K562 (cell line): ENCODE results near the gene CCDC27. TPM values are rescaled to one million over a fixed set of nuclear protein-coding genes. Genes with fewer than 3 reads are reported as not detected.
A peak's percentile ranks its signal among the peaks of the same experiment; 100 is the strongest.

Experiments
- ATF1 ChIP-seq, 2 experiments: fragments of 450-650 bp in 1 of 2; IDR thresholded peaks; 2 replicates each; pipeline ENCODE4 v1.6.1; 2016; ENCODE audit warnings: missing compliant biosample characterization in 1 of 2, missing genetic modification characterization in 1 of 2
- CCAR2 ChIP-seq: fragments of 200-400 bp; formaldehyde crosslinking; IDR thresholded peaks from 2 replicates; pipeline ENCODE4 v1.6.1; 2017; ENCODE audit warnings: mild to moderate bottlenecking, low read depth, low read length
- DDX20 ChIP-seq: fragments of 450-650 bp; IDR thresholded peaks from 2 replicates; pipeline ENCODE4 v1.6.1; 2016; ENCODE audit warnings: missing genetic modification characterization, low read depth, mild to moderate bottlenecking, missing compliant biosample characterization, moderate library complexity
- GATAD2A ChIP-seq: fragments of 450-650 bp; IDR thresholded peaks from 2 replicates; pipeline ENCODE4 v1.6.1; 2017
- HMGXB4 ChIP-seq: sonication (generic); formaldehyde crosslinking; IDR thresholded peaks from 2 replicates; pipeline ENCODE4 v1.8.1; 2023; ENCODE audit warnings: mild to moderate bottlenecking, missing genetic modification reagents
- JUND ChIP-seq, 2 experiments: IDR thresholded peaks; 2 replicates in 1 of 2; 3 replicates in 1 of 2; pipeline ENCODE4 v1.6.1; 2011; ENCODE audit warnings: borderline replicate concordance in 2 of 2, low read depth in 2 of 2, low read length in 2 of 2, improper control_type of control experiment in 1 of 2, missing biosample characterization in 1 of 2, missing genetic modification characterization in 1 of 2, missing genetic modification reagents in 1 of 2
- NCOR1 ChIP-seq: fragments of 450-650 bp; IDR thresholded peaks from 2 replicates; pipeline ENCODE4 v1.6.1; 2016; ENCODE audit warnings: mild to moderate bottlenecking, moderate library complexity
- NRF1 ChIP-seq, 2 experiments: fragments of 450-650 bp; IDR thresholded peaks in 1 of 2; conservative IDR thresholded peaks in 1 of 2; 2 replicates each; pipeline ENCODE4 v1.6.1; 2014; ENCODE audit warnings: mild to moderate bottlenecking in 2 of 2
- RCOR1 ChIP-seq, 2 experiments: IDR thresholded peaks; 2 replicates each; pipeline ENCODE4 v1.6.1; 2012; ENCODE audit warnings: low read depth in 2 of 2, low read length in 2 of 2, borderline replicate concordance in 1 of 2, improper control_type of control experiment in 1 of 2
- SRSF9 ChIP-seq: fragments of 200-400 bp; formaldehyde crosslinking; IDR thresholded peaks from 2 replicates; pipeline ENCODE4 v1.6.1; 2017; ENCODE audit warnings: low read depth, low read length, borderline replicate concordance
- ZNF165 ChIP-seq: fragments of 250-450 bp; sonication (Bioruptor Pico); IDR thresholded peaks from 2 replicates; pipeline ENCODE4 v1.4.0; 2020; ENCODE audit warnings: borderline replicate concordance
- ZNF232 ChIP-seq: sonication (generic); formaldehyde crosslinking; IDR thresholded peaks from 2 replicates; pipeline ENCODE4 v1.8.0; 2022; ENCODE audit warnings: mild to moderate bottlenecking, missing genetic modification reagents
- ZNF311 ChIP-seq: fragments of 250-450 bp; sonication (Bioruptor Pico); IDR thresholded peaks from 2 replicates; pipeline ENCODE4 v1.4.0; 2020; ENCODE audit warnings: mild to moderate bottlenecking, moderate library complexity
- ZNF354B ChIP-seq: fragments of 250-450 bp; sonication (Bioruptor Pico); IDR thresholded peaks from 2 replicates; pipeline ENCODE4 v1.4.0; 2020
- ZNF436 ChIP-seq: fragments of 250-450, 450-650 bp; sonication (Bioruptor Pico); formaldehyde crosslinking; IDR thresholded peaks from 2 replicates; pipeline ENCODE4 v1.7.0; 2020; ENCODE audit warnings: mild to moderate bottlenecking
- ZNF696 ChIP-seq: fragments of 250-450 bp; sonication (Bioruptor Pico); conservative IDR thresholded peaks from 2 replicates; pipeline ENCODE4 v1.4.0; 2020; ENCODE audit warnings: mild to moderate bottlenecking, moderate library complexity
- polyA plus RNA-seq, 8 experiments: library from polyadenylated mRNA; depleted of rRNA in 4 of 8; stranded (reverse) in 5 of 8; unstranded in 3 of 8; fragments of >200 nt; fragmentation: Nextera tagmentation in 2 of 8; fragmentation: Illumina TruSeq in 1 of 8; extraction: Ambion mirVana in 2 of 8; extraction: Trizol in 1 of 8; gene quantifications; 2 replicates each; pipeline versions ENCODE4 v1.2.1 to v1.2.3, GENCODE V29; 2011 to 2014; ENCODE audit warnings: inconsistent platforms in 1 of 8, missing spikeins in 1 of 8
- total RNA-seq, 7 experiments: library from RNA; depleted of rRNA in 6 of 7; stranded (reverse); fragments of >200 nt in 6 of 7; fragmentation: Illumina TruSeq in 2 of 7; extraction: Trizol in 2 of 7; gene quantifications; 2 replicates each; pipeline versions ENCODE4 v1.2.1 to v1.2.3, GENCODE V29; 2011 to 2021; ENCODE audit warnings: low replicate concordance in 1 of 7
- TF ChIP-seq, protein P1 (sequence below): sonication (generic); formaldehyde crosslinking; IDR thresholded peaks from 2 replicates; pipeline ENCODE4 v1.9.0; 2022; ENCODE audit warnings: mild to moderate bottlenecking, missing genetic modification reagents
- TF ChIP-seq, protein P2 (sequence below), 2 experiments: IDR thresholded peaks; 2 replicates each; pipeline ENCODE4 v1.6.1; 2011; ENCODE audit warnings: borderline replicate concordance in 1 of 2, control low read depth in 1 of 2, low read depth in 1 of 2, low read length in 1 of 2, mild to moderate bottlenecking in 1 of 2, mixed read lengths in 1 of 2, moderate library complexity in 1 of 2; ENCODE audit not compliant: insufficient read depth in 1 of 2, insufficient read length in 1 of 2, poor library complexity in 1 of 2, severe bottlenecking in 1 of 2; ENCODE audit errors: extremely low read depth in 1 of 2
- TF ChIP-seq, protein P3 (sequence below), 3 experiments: fragments of 200-800 bp in 1 of 3; fragments of 250-450 bp in 1 of 3; fragments of 450-650 bp in 1 of 3; sonication (Bioruptor Pico) in 1 of 3; sonication (Bioruptor generic) in 1 of 3; formaldehyde crosslinking in 1 of 3; IDR thresholded peaks; 2 replicates each; pipeline versions ENCODE4 v1.6.1 to v1.8.0; 2016 to 2022; ENCODE audit warnings: mild to moderate bottlenecking in 2 of 3, missing genetic modification characterization in 2 of 3, missing compliant biosample characterization in 1 of 3, moderate library complexity in 1 of 3
- TF ChIP-seq, protein P4 (sequence below): sonication (generic); formaldehyde crosslinking; IDR thresholded peaks from 2 replicates; pipeline ENCODE4 v1.9.0; 2022; ENCODE audit warnings: mild to moderate bottlenecking, missing genetic modification reagents

The CCDC27 gene
- total and polyA plus RNA-seq, 9 of the 15 experiments (the other 6 are each of a cell fraction or from before 2014, with no cell fraction given), result 0.01 to 0.04 TPM; not detected in 7

DNA sequence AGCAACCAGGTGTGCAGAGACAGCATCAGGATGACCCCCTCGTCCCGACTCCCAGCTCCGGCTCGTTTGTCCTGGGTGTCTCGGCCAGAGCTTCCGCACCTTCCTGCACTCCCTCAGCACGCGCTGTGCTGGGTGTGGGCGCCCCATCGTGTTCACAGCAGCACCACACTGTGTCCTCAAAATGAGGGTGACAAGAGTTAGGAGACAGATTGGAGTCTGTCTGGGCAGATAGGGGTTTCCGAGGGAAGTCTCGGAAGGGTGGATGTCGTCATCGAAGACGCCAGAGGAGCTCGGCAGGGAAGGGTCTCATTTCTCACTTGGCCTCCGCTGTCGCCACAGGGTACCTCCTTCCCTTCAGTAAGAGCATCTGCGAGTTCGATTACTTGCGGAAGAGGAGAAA lies 4.1 kb downstream of the CCDC27 start (continued):
- TF ChIP-seq GATAD2A (no peak), NCOR1 (peak; percentile 47; the same call in 1 of the 2 replicates), CCAR2 (no peak), ZNF696 (CRISPR knock-in tag) (no peak), ATF1 (CRISPR knock-in tag; IDR thresholded peaks at IDR 0.05) (no peak), ATF1 (tag; IDR thresholded peaks at IDR 0.05) (0 out of 2 replicates have a peak, but pooled peaks have one; percentile 27), ZNF232 (no peak), JUND (IDR thresholded peaks at IDR 0.05; ENCODE audit: borderline replicate concordance, low read depth, low read length) (peak; percentile 51), JUND (tag; IDR thresholded peaks at IDR 0.05; ENCODE audit: borderline replicate concordance, low read depth, low read length) (peak; percentile 51; the same call in 1 of the 3 replicates), SRSF9 (no peak), RCOR1 (IDR thresholded peaks at IDR 0.05; ENCODE audit: borderline replicate concordance in 1 of 2, low read depth in 2 of 2, low read length in 2 of 2) (0 out of 4 replicates have a peak, but pooled peaks of 1 of the 2 experiments have one; percentile 16), ZNF436 (CRISPR knock-in tag) (no peak), HMGXB4 (CRISPR knock-in tag) (no peak), NRF1 (conservative IDR thresholded peaks at IDR 0.05 in 1 of 2, IDR thresholded peaks at IDR 0.05 in 1 of 2) (no peak), ZNF165 (no peak), ZNF311 (no peak), ZNF354B (CRISPR knock-in tag) (no peak), DDX20 (tag) (no peak)
- TF ChIP-seq, protein P1, sequence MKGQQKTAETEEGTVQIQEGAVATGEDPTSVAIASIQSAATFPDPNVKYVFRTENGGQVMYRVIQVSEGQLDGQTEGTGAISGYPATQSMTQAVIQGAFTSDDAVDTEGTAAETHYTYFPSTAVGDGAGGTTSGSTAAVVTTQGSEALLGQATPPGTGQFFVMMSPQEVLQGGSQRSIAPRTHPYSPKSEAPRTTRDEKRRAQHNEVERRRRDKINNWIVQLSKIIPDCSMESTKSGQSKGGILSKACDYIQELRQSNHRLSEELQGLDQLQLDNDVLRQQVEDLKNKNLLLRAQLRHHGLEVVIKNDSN (CRISPR knock-in tag), result no peak
- TF ChIP-seq, protein P2, sequence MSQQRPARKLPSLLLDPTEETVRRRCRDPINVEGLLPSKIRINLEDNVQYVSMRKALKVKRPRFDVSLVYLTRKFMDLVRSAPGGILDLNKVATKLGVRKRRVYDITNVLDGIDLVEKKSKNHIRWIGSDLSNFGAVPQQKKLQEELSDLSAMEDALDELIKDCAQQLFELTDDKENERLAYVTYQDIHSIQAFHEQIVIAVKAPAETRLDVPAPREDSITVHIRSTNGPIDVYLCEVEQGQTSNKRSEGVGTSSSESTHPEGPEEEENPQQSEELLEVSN (IDR thresholded peaks at IDR 0.05; ENCODE audit: borderline replicate concordance in 1 of 2, extremely low read depth in 1 of 2, insufficient read depth in 1 of 2, insufficient read length in 1 of 2, low read depth in 1 of 2, low read length in 1 of 2, poor library complexity in 1 of 2, severe bottlenecking in 1 of 2), result peak; percentile 21 to 25
- TF ChIP-seq, protein P3, sequence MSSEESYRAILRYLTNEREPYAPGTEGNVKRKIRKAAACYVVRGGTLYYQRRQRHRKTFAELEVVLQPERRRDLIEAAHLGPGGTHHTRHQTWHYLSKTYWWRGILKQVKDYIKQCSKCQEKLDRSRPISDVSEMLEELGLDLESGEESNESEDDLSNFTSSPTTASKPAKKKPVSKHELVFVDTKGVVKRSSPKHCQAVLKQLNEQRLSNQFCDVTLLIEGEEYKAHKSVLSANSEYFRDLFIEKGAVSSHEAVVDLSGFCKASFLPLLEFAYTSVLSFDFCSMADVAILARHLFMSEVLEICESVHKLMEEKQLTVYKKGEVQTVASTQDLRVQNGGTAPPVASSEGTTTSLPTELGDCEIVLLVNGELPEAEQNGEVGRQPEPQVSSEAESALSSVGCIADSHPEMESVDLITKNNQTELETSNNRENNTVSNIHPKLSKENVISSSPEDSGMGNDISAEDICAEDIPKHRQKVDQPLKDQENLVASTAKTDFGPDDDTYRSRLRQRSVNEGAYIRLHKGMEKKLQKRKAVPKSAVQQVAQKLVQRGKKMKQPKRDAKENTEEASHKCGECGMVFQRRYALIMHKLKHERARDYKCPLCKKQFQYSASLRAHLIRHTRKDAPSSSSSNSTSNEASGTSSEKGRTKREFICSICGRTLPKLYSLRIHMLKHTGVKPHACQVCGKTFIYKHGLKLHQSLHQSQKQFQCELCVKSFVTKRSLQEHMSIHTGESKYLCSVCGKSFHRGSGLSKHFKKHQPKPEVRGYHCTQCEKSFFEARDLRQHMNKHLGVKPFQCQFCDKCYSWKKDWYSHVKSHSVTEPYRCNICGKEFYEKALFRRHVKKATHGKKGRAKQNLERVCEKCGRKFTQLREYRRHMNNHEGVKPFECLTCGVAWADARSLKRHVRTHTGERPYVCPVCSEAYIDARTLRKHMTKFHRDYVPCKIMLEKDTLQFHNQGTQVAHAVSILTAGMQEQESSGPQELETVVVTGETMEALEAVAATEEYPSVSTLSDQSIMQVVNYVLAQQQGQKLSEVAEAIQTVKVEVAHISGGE (CRISPR knock-in tag; IDR thresholded peaks at IDR 0.05), result no peak
- TF ChIP-seq, protein P4, sequence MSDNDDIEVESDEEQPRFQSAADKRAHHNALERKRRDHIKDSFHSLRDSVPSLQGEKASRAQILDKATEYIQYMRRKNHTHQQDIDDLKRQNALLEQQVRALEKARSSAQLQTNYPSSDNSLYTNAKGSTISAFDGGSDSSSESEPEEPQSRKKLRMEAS (CRISPR knock-in tag), result peak; percentile 47; the same call in 1 of the 2 replicates
